Fibroblast of peridontal ligament (primary cell): ENCODE measurements around the gene MYO7B.

Source experiments
- DNase-seq: peaks from one replicate; pipeline ENCODE4 v3.0.0-alpha.2; 2010; ENCODE audit errors: extremely low read depth

The MYO7B gene

GRCh38 chr2:127589841-127590240 lies 54.4 kb downstream of the MYO7B start:
- DNase-seq: no peak

DNA sequence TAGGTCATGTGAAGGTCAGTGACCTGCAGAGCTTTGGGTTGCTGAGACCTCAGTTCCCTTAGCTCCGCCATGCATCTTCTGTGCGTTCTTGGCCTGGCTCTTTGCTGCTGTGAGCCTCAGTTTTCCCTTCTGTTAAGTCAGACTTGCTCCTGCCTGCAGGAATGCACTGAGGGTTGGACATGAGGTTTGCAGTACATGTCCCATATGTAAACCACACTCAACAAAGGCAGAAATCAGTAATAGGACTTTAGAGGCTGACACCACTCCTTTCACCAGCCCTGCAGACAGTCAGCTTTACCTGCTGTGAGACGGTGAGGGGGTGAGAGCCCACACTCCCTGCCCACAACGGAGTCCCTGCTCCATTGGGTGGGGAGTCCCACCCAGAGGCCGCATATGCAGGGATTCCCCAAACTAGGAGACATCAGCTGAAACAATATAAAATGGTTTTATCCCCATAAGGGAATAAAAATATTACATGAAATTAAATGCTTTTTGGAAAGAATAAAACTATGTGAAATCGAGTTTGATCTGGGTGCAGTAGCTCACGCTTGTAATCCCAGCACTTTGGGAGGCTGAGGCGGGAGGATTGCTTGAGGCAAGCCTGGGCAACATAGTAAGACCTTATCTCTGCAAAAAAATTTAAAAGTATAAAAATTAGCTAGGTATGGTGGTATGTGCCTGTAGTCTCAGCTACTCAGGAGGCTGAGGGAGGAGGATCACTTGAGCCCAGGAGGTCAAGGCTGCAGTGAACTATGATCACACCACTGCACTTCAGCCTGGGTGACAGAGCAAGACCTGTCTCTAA lies 55.1 kb downstream of the MYO7B start:
- no peak for DNase-seq

GRCh38 chr2:127591221-127591923 lies 55.9 kb downstream of the MYO7B start:
- peak; percentile 39 for DNase-seq

DNA sequence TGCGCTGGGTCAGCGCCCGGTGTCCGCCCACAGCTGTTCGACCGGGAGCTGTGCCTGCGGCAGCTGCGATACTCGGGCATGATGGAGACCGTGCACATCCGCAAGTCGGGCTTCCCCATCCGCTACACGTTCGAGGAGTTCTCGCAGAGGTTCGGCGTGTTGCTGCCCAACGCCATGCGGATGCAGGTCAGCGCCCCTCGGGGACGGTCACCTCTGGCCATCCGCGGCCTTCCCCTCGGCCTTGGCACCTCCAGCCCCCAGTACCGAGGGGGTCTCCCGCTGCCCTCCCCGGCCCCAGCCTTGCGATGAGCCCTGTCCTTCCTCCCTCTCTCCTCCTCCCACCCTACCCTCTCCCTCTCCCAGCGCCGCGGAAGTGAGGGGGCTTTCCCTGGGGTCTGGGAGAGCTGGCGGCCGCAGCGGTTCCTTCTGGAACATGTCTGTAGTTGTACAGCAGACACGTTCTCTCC lies 57.3 kb downstream of the MYO7B start:
- DNase-seq: no peak

DNA sequence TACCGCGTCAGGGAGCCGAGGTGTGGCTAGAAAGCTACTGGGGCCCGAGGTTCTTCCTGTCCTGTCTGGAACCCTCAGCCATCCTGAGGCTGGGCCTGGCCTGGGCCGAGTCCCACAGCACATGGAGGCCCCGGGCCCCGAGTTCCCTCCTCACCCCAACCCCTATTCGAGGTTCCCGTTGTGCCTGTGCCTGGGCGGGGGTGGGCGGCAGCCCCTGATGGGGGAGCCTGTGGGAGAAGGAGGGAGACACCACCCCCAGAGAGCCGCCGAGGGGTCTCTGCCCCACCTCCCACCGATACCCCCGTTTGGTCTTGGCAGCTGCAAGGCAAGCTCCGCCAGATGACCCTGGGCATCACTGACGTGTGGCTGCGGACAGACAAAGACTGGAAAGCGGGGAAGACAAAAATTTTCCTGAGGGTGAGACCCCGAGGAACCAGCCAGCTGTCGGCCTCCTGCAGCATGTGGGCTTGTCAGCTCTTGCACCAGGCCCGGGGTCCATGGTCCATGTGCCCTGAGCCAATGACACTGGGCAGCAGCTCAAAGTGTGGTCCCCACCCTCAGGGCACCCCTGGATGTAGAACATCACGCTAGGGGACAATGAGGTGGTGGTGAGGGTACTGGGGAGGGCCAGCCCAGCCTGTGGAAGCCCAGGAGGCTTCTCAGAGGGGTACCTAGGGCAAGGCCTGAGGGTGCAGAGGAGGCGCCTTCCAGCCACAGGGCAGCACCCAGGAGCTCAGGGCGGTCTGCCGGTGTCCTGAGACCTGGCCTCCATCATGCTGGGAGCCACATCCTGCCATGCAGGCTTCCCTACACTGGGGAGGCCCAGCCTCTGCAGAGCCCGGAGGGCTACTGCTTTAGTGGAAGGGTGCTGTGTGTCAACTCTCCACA lies 58.0 kb downstream of the MYO7B start:
- no peak for DNase-seq

GRCh38 chr2:127594116-127594591 lies 58.7 kb downstream of the MYO7B start:
- no peak for DNase-seq

DNA sequence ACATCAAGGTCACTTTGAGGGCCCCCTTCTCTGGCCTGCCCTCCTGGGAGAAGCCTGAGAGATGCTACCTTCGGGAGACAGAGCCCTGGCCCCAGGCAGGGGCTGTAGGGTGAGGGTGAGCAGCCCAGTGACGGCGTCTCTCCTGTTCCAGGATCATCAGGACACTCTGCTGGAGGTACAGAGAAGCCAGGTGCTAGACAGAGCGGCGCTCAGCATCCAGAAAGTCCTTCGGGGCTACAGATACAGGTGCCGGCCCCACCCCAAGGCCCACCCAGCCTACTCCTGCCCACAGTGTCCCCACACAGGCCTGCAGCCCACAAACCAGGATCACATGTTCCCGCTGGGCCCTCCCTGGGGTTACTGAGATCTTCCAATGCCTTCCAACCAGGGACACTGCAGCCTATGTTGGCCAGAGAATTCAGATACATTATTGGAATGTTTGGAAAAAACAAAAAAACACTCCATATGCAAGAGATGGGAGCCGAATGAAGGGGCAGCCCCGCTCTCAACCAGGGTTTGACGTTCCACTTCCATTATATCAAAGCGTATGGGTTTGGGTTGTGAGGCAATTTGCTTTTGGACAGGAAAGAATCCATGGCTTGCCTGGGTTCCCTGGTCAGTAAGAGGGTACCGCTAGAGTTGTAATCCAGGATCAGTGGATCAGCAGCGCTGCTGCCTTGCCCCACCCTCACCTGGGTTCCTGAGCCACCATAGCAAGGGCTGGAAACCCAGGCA lies 61.0 kb downstream of the MYO7B start:
- DNase-seq: no peak

- no peak for DNase-seq
Observed at GRCh38 chr2:127597046-127597983, 61.8 kb downstream of the MYO7B start.

GRCh38 chr2:127597984-127598380 lies 62.5 kb downstream of the MYO7B start:
- DNase-seq: no peak

DNA sequence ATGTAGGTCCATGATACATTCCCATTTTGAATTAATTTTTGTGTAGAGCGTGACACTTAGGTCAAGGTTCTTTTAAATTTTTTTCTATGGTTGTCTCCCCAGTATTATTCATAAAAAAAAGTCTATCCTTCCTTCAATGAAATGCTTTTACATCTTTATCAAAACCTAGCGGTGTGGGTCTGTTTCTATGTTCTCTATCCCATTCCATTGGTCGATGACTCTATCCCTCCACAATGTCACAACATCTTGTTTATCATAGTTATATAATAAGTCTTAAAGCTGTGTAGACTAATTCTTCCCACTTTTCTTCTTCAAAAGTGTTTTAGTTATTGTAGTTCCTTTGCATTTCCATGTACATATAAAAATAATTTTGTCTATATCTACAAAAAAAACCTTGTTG lies 63.2 kb downstream of the MYO7B start:
- no peak for DNase-seq

GRCh38 chr2:127599211-127599610 lies 63.7 kb downstream of the MYO7B start:
- no peak for DNase-seq

DNA sequence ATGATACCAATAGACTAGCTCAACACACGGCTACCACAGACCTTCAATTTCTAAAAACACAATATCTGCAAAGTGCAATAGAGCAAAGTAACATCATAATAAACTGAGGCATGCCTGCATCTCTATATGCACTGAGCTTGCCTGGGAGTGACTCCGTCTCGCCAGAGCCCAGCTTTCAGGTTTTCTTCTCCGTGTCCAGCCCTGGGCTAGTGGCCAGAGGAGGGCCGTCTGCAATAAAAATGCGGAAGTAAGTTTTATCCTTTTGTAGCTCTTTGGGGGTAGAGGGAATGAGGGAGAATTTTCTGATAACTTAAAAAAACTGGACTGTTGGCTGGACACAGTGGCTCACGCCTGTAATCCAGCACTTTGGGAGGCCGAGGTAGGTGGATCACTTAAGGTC lies 69.5 kb downstream of the MYO7B start:
- DNase-seq: no peak

DNA sequence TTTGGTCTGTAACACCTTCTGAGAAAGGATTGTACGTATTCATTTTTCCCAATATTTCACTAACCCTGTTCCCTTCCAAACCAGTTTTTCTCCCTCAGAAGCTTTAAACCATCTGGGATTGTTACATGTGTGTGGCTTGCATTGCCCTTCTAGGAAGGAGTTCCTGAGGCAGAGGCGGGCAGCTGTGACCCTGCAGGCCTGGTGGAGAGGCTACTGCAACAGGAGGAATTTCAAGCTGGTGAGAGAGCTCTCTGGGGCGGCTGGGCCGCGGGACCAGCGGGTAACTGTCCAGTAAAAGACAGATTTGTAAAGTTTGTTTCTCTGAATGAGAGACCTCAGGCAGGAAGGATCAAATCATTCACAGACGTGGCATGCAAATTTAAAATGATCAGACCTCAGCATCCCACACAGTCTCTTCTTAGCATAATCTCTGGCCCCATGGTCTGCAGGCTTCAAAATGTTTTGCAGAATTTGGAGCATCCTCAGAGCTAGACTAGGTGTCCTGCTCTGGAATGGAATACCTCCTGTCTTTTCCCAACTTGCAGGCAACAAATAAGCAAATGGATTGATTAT lies 70.3 kb downstream of the MYO7B start:
- no peak for DNase-seq

GRCh38 chr2:127606625-127607398 lies 71.3 kb downstream of the MYO7B start:
- DNase-seq: no peak

DNA sequence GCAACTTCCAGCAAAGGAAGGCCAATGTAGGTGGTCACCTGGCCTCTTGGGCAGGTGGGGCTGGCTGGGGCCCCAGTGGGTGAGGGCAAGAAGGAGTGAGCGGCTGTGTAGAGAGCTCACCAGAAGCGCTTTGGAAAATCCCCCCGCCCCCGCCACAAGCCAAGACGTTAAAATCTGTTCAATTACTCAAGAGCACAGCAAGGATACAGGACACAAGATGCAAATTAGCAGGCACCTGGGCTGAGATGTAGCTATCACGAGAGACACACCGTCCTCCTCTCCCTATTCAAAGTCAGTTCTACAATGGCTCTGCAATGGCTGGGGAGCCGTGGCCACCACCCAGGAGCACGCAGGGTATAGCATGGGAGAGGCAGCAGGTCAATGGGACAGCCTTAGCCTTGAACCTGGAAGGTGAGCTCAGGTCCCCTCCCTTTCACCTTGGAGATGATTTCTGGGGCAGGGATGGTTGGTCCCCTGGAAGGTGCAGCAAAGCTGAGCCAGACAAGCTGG lies 72.0 kb downstream of the MYO7B start:
- DNase-seq: no peak

- DNase-seq: no peak
Observed at GRCh38 chr2:127608061-127609030, 72.9 kb downstream of the MYO7B start.

DNA sequence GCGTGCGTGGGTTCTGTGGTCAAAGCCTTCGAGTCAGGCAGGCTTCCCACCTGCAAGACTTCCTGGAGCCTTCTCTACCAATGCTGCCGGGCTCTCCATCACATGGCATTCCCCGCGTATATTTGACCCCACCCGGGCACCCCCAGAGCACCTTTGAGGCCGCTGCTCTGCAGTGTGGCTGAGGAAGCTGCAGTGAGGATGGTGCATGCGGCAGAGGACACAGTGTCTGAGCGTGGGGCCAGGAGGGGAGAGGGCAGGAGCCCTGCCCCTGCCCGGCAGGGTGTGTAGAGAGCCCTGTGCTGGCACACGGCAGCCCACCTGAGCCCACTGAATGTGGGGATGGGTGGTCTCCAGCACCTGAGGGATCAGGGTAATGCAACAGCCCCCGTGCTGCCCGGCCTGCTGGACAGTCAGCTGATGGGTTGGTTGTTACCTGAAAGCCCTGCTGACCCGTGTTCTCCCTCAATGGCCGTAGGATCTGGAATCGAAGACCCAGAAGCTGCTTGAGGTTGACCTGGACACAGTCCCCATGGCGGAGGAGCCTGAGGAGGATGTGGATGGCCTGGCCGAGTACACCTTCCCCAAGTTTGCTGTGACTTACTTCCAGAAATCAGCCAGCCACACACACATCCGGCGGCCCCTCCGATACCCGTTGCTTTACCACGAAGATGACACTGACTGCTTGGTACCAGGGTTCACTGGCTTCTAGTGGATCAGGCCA lies 73.7 kb downstream of the MYO7B start:
- DNase-seq: no peak
